SK-N-SH (cell line): ENCODE measurements around the gene RNU5D-1.

Source experiments
- CHD2 ChIP-seq: fragments of 150-350 bp; IDR thresholded peaks from 2 replicates; pipeline ENCODE4 v1.6.1; 2018; ENCODE audit warnings: low read length; ENCODE audit not compliant: partially characterized antibody
- CTCF ChIP-seq: fragments of 200-600 bp; sonication (generic); IDR thresholded peaks from 2 replicates; pipeline ENCODE4 v1.6.1; 2017; ENCODE audit warnings: antibody characterized with exemption, mild to moderate bottlenecking, moderate library complexity
- EZH2phosphoT487 ChIP-seq: fragments of 200-600 bp; sonication (generic); IDR thresholded peaks from 2 replicates; pipeline ENCODE4 v1.6.1; 2017; ENCODE audit warnings: low read depth, mixed run types, mild to moderate bottlenecking, antibody characterized with exemption, moderate library complexity, borderline replicate concordance
- NRF1 ChIP-seq: IDR thresholded peaks from 2 replicates; pipeline ENCODE4 v1.6.1; 2012; ENCODE audit warnings: low read depth, mild to moderate bottlenecking, low read length
- POLR2AphosphoS5 ChIP-seq: IDR thresholded peaks from 2 replicates; pipeline ENCODE4 v1.6.1; 2012; ENCODE audit warnings: low read depth, low read length
- RAD21 ChIP-seq: IDR thresholded peaks from 2 replicates; pipeline ENCODE4 v1.6.1; 2012; ENCODE audit warnings: mild to moderate bottlenecking, low read length
- SMC3 ChIP-seq: IDR thresholded peaks from 2 replicates; pipeline ENCODE4 v1.6.1; 2012; ENCODE audit warnings: low read depth, low read length, improper control_type of control experiment
- TCF12 ChIP-seq: IDR thresholded peaks from 2 replicates; pipeline ENCODE4 v1.4.0; 2012
- YY1 ChIP-seq: IDR thresholded peaks from 2 replicates; pipeline ENCODE4 v1.4.0; 2012; ENCODE audit warnings: low read depth, mild to moderate bottlenecking

- TF ChIP-seq CHD2 (no peak), CTCF (no peak), POLR2AphosphoS5 (no peak), RAD21 (no peak), EZH2phosphoT487 (no peak), NRF1 (no peak), TCF12 (no peak), YY1 (no peak), SMC3 (no peak)
Observed at GRCh38 chr1:44688760-44689446, 42.1 kb downstream of the RNU5D-1 start.
